H1 (cell line): ENCODE results near the gene CPNE5. TPM values are rescaled to one million over a fixed set of nuclear protein-coding genes. Genes with fewer than 3 reads are reported as not detected.
A peak's percentile ranks its signal among the peaks of the same experiment; 100 is the strongest.

ENCODE experiments used
- CTCF ChIA-PET: fragments of 300-600 bp; sonication (Branson Sonifier 250); formaldehyde crosslinking; loops from one replicate; lab custom pipeline; 2021; ENCODE audit not compliant: partially characterized antibody; lab: Charles Lee
- POLR2A ChIA-PET: fragments of 300-600 bp; sonication (Branson Sonifier 250); formaldehyde crosslinking; loops from one replicate; lab custom pipeline; 2021; ENCODE audit warnings: inconsistent platforms; ENCODE audit not compliant: partially characterized antibody; lab: Charles Lee
- DNase-seq, 2 experiments: peaks; one replicate each; pipeline versions ENCODE4 v3.0.0 to v3.0.0-alpha.2; 2010 to 2022; ENCODE audit warnings: low spot score in 2 of 2, low read depth in 1 of 2, mixed read lengths in 1 of 2
- FAIRE-seq: peaks from 2 replicates; lab custom pipeline; 2011; peaks lifted over from hg19 to GRCh38; lab: Jason Lieb, UNC
- H2AFZ ChIP-seq: 2 replicates; pipeline ENCODE4 v1.8.1; 2012; ENCODE audit warnings: low read length, inconsistent platforms
- H2AK5ac ChIP-seq: 2 replicates; pipeline ENCODE4 v1.6.1; 2013; ENCODE audit warnings: low read depth, low read length
- H2BK120ac ChIP-seq: replicated peaks from 2 replicates; pipeline ENCODE3; 2013; ENCODE audit warnings: low read depth, low read length, inconsistent platforms
- H2BK12ac ChIP-seq: 2 replicates; pipeline ENCODE4 v1.6.1; 2013; ENCODE audit warnings: low read depth, low read length
- H2BK15ac ChIP-seq: 2 replicates; pipeline ENCODE4 v1.6.1; 2013; ENCODE audit warnings: low read length
- H2BK20ac ChIP-seq: 2 replicates; pipeline ENCODE4 v1.6.1; 2013; ENCODE audit warnings: low read length
- H2BK5ac ChIP-seq: 2 replicates; pipeline ENCODE4 v1.6.1; 2013; ENCODE audit warnings: low read depth, low read length
- H3K14ac ChIP-seq: 2 replicates; pipeline ENCODE4 v1.6.1; 2013; ENCODE audit warnings: inconsistent platforms; ENCODE audit not compliant: insufficient read length
- H3K18ac ChIP-seq: 2 replicates; pipeline ENCODE4 v1.6.1; 2013; ENCODE audit warnings: low read length; ENCODE audit errors: extremely low read depth
- H3K23ac ChIP-seq: 2 replicates; pipeline ENCODE4 v1.6.1; 2013; ENCODE audit warnings: inconsistent platforms; ENCODE audit not compliant: insufficient read length
- H3K23me2 ChIP-seq: 2 replicates; pipeline ENCODE4 v1.6.1; 2013; ENCODE audit warnings: low read depth, low read length
- H3K27ac ChIP-seq: 2 replicates; pipeline ENCODE4 v1.6.1; 2011; ENCODE audit warnings: low read depth, low read length, inconsistent platforms
- H3K27me3 ChIP-seq, 4 experiments: replicated peaks in 1 of 4; 1 replicate in 1 of 4; 2 replicates in 3 of 4; pipeline versions ENCODE4 v1.6.1 to v1.8.1; 2011 to 2013; ENCODE audit warnings: low read length in 3 of 4, mild to moderate bottlenecking in 3 of 4, inconsistent platforms in 2 of 4, mixed read lengths in 2 of 4, moderate library complexity in 1 of 4; ENCODE audit not compliant: control insufficient read depth in 3 of 4, insufficient read depth in 3 of 4; ENCODE audit errors: extremely low read depth in 1 of 4
- H3K36me3 ChIP-seq, 4 experiments: 2 replicates each; pipeline versions ENCODE4 v1.6.1 to v1.8.1; 2011 to 2013; ENCODE audit warnings: mild to moderate bottlenecking in 4 of 4, low read length in 3 of 4, moderate library complexity in 2 of 4, control low read depth in 1 of 4, inconsistent platforms in 1 of 4; ENCODE audit not compliant: insufficient read depth in 4 of 4, control insufficient read depth in 2 of 4
- H3K4ac ChIP-seq: replicated peaks from 2 replicates; pipeline ENCODE3; 2013; ENCODE audit warnings: low read length, low read depth, mixed read lengths, inconsistent platforms; ENCODE audit not compliant: insufficient read length
- H3K4me1 ChIP-seq, 4 experiments: replicated peaks in 1 of 4; 1 replicate in 1 of 4; 2 replicates in 3 of 4; pipeline versions ENCODE4 v1.6.1 to v1.8.1; 2011 to 2013; ENCODE audit warnings: low read length in 3 of 4, inconsistent platforms in 2 of 4, mixed read lengths in 1 of 4; ENCODE audit not compliant: insufficient read depth in 4 of 4, control insufficient read depth in 3 of 4
- H3K4me2 ChIP-seq, 2 experiments: 2 replicates each; pipeline versions ENCODE4 v1.6.1 to v1.8.1; 2011 to 2013; ENCODE audit warnings: low read depth in 2 of 2, low read length in 2 of 2, control low read depth in 1 of 2, inconsistent platforms in 1 of 2, mild to moderate bottlenecking in 1 of 2; ENCODE audit not compliant: insufficient read depth in 1 of 2
- H3K4me3 ChIP-seq, 4 experiments: fragments of 200-600, 300-600 bp in 1 of 4; sonication (generic), shearing (Covaris generic), sonication (Bioruptor Twin) in 1 of 4; 2 replicates each; pipeline versions ENCODE4 v1.5.1 to v1.8.1; 2011 to 2016; ENCODE audit warnings: low read length in 4 of 4, low read depth in 3 of 4, control low read depth in 2 of 4, inconsistent platforms in 2 of 4, mild to moderate bottlenecking in 2 of 4, mixed read lengths in 1 of 4, moderate library complexity in 1 of 4; ENCODE audit not compliant: insufficient read depth in 2 of 4; ENCODE audit errors: extremely low read depth in 1 of 4
- H3K56ac ChIP-seq: replicated peaks from 2 replicates; pipeline ENCODE3; 2013; ENCODE audit warnings: low read depth, mild to moderate bottlenecking, mixed read lengths, low read length, inconsistent platforms; ENCODE audit not compliant: insufficient read length
- H3K79me1 ChIP-seq: 2 replicates; pipeline ENCODE4 v1.6.1; 2013; ENCODE audit warnings: low read depth, low read length, control low read depth
- H3K79me2 ChIP-seq, 2 experiments: 2 replicates each; pipeline versions ENCODE4 v1.6.1 to v1.8.1; 2012 to 2013; ENCODE audit warnings: low read length in 2 of 2, mild to moderate bottlenecking in 2 of 2, inconsistent platforms in 1 of 2; ENCODE audit not compliant: insufficient read depth in 2 of 2, control insufficient read depth in 1 of 2
- H3K9ac ChIP-seq, 4 experiments: replicated peaks in 1 of 4; 1 replicate in 1 of 4; 2 replicates in 3 of 4; pipeline versions ENCODE4 v1.6.1 to v1.8.1; 2011 to 2013; ENCODE audit warnings: low read depth in 3 of 4, low read length in 3 of 4, control low read depth in 2 of 4, mild to moderate bottlenecking in 2 of 4, moderate library complexity in 2 of 4, inconsistent platforms in 1 of 4; ENCODE audit errors: extremely low read depth in 1 of 4
- H3K9me3 ChIP-seq, 2 experiments: 2 replicates each; pipeline versions ENCODE4 v1.6.1 to v1.8.1; 2012 to 2013; ENCODE audit warnings: mild to moderate bottlenecking in 2 of 2, moderate library complexity in 2 of 2, control low read depth in 1 of 2, inconsistent platforms in 1 of 2, low read depth in 1 of 2, low read length in 1 of 2, mixed read lengths in 1 of 2; ENCODE audit not compliant: insufficient read depth in 2 of 2
- H4K20me1 ChIP-seq, 2 experiments: replicated peaks in 1 of 2; 2 replicates each; pipeline versions ENCODE3 to v1.8.1; 2011 to 2013; ENCODE audit warnings: inconsistent platforms in 2 of 2, low read length in 2 of 2, mild to moderate bottlenecking in 1 of 2; ENCODE audit not compliant: insufficient read depth in 2 of 2, control insufficient read depth in 1 of 2
- H4K5ac ChIP-seq: 2 replicates; pipeline ENCODE4 v1.6.1; 2013; ENCODE audit warnings: low read length, low read depth, mixed read lengths, inconsistent platforms; ENCODE audit not compliant: insufficient read length
- H4K8ac ChIP-seq: 2 replicates; pipeline ENCODE4 v1.8.0; 2013; ENCODE audit warnings: mild to moderate bottlenecking, moderate library complexity, low read length, inconsistent platforms; ENCODE audit not compliant: insufficient read depth; ENCODE audit errors: extremely low read depth
- H4K91ac ChIP-seq: replicated peaks from 2 replicates; pipeline ENCODE3; 2013; ENCODE audit warnings: low read length, mixed read lengths, inconsistent platforms; ENCODE audit not compliant: insufficient read length
- EGR1 ChIP-seq: IDR thresholded peaks from 2 replicates; pipeline ENCODE4 v1.6.1; 2011; ENCODE audit warnings: low read depth, low read length, borderline replicate concordance
- FOSL1 ChIP-seq: IDR thresholded peaks from 2 replicates; pipeline ENCODE4 v1.6.1; 2011; ENCODE audit warnings: mild to moderate bottlenecking, low read depth, low read length, moderate library complexity; ENCODE audit not compliant: insufficient read depth
- TAF7 ChIP-seq: optimal IDR thresholded peaks from 2 replicates; pipeline ENCODE3; 2011; ENCODE audit warnings: low read depth, mild to moderate bottlenecking, inconsistent platforms, low read length, moderate library complexity, borderline replicate concordance
- WGBS, 2 experiments: shearing (Covaris generic) in 1 of 2; methylation state at CpG; one replicate each; pipeline versions ENCODE4 v1.1.6 to v1.1.7; 2013 to 2015; ENCODE audit warnings: low lambda C conversion rate in 2 of 2, mixed read lengths in 2 of 2, inconsistent platforms in 1 of 2, low coverage in 1 of 2, missing lambda C conversion rate in 1 of 2; ENCODE audit not compliant: insufficient replicate concordance in 2 of 2, insufficient coverage in 1 of 2, insufficient read length in 1 of 2; ENCODE audit errors: extremely low coverage in 1 of 2, missing lambda C conversion rate in 1 of 2; 5-methylcytosine and 5-hydroxymethylcytosine counted together
- polyA plus RNA-seq, 7 experiments: library from polyadenylated mRNA; depleted of rRNA in 3 of 7; stranded (reverse) in 5 of 7; unstranded in 2 of 7; fragments of >200 nt in 5 of 7; fragments of 200-250 nt in 2 of 7; gene quantifications; 1 replicate in 5 of 7; 2 replicates in 1 of 7; 4 replicates in 1 of 7; pipeline versions ENCODE4 v1.2.1 to v1.2.3, GENCODE V29; 2011 to 2013; ENCODE audit warnings: missing spikeins in 2 of 7, mixed read lengths in 2 of 7
- total RNA-seq: library from RNA; stranded (reverse); fragmentation: NEBNext Ultra II Directional; extraction: Animal tissue kit (Norgen Biotek cat#: 25700); gene quantifications from 2 replicates; pipeline ENCODE4 v1.2.1, GENCODE V29; 2021

The CPNE5 gene
- total and polyA plus RNA-seq, 2 of the 8 experiments (the other 6 are each of a cell fraction or from before 2014, with no cell fraction given), result 0.88 to 1.8 TPM

GRCh38 chr6:36793296-36793912 is 45.8 kb downstream of the CPNE5 start:
- no peak for TF ChIP-seq FOSL1
- peak; percentile 27 for TF ChIP-seq TAF7
- 0 out of 2 replicates have a peak, but pooled peaks have one; percentile 20 for TF ChIP-seq EGR1
- H4K8ac ChIP-seq, result 0 out of 2 replicates have a peak overlapping the region, but pooled peaks have one; percentile 36
- H2AK5ac ChIP-seq, result no peak overlapping the region
- no peak overlapping the region; the same call in 1 of the 2 replicates for H3K27ac ChIP-seq
- no peak overlapping the region; a peak in 1 of 7 replicates for H3K9ac ChIP-seq
- 59% methylated on average over 9 of the region's 9 CpGs; no CpG with 5 or more reads in 1 of the 2 experiments for WGBS, 2 experiments
- H2BK120ac ChIP-seq, result no peak overlapping the region
- ChIA-PET CTCF (interaction anchor here (0.6 to 11.6 kb wide), 13 partner anchors 12 to 349 kb away, joined by 3 to 114 read pairs (median 5); no protein-coding TSS in a partner anchor), POLR2A (interaction anchor here (0.6 to 4.1 kb wide), 6 partner anchors 8 to 56 kb away, joined by 3 to 15 read pairs (median 4); no protein-coding TSS in a partner anchor)
- peak overlapping the region; percentile 63 for H2AFZ ChIP-seq
- no peak overlapping the region for H3K23ac ChIP-seq
- H3K56ac ChIP-seq, result no peak overlapping the region
- H3K18ac ChIP-seq, result peak overlapping the region; percentile 78
- H3K4me3 ChIP-seq, result peak overlapping the region in 3 of 4 experiments; percentile 9 to 49 (median 14); a peak in 5 of 8 replicates
- H4K20me1 ChIP-seq, result no peaks in the 10 kb centered on the region
- no peak overlapping the region for H4K91ac ChIP-seq
- peak overlapping the region; percentile 44; the same call in 1 of the 2 replicates for H2BK5ac ChIP-seq
- no peaks in the 10 kb centered on the region for H3K27me3 ChIP-seq
- no peak overlapping the region for H3K4ac ChIP-seq
- 0 out of 2 replicates have a peak overlapping the region, but pooled peaks have one; percentile 61 for H2BK20ac ChIP-seq
- peak overlapping the region; percentile 53 to 61 for H3K4me2 ChIP-seq
- no peaks in the 10 kb centered on the region for H3K79me2 ChIP-seq
- no peaks in the 10 kb centered on the region for H3K79me1 ChIP-seq
- no peaks in the 10 kb centered on the region for H3K9me3 ChIP-seq
- H3K14ac ChIP-seq, result no peak overlapping the region
- DNase-seq (no peak), FAIRE-seq (no peak)
- 0 out of 2 replicates have a peak overlapping the region, but pooled peaks have one; percentile 61 for H2BK15ac ChIP-seq
- 0 out of 2 replicates have a peak overlapping the region, but pooled peaks have one; percentile 35 for H2BK12ac ChIP-seq
- no peaks in the 10 kb centered on the region for H3K23me2 ChIP-seq
- H3K36me3 ChIP-seq, result no peaks in the 10 kb centered on the region
- peak overlapping the region; percentile 53 for H4K5ac ChIP-seq
- H3K4me1 ChIP-seq, result peaks cover 5 to 43% (median 26%) of the 10 kb centered on the region in 4 experiments
